HG03469 (cell line): Measurements from ENCODE around the gene KLHL29.

Experiments
- ATAC-seq: cut with Tn5 transposase; IDR thresholded peaks from one replicate; pipeline ENCODE4 v1.9.1; 2021; ENCODE audit warnings: mild to moderate bottlenecking, moderate library complexity, moderate number of reproducible peaks; ENCODE audit not compliant: unreplicated experiment

Gene KLHL29

DNA sequence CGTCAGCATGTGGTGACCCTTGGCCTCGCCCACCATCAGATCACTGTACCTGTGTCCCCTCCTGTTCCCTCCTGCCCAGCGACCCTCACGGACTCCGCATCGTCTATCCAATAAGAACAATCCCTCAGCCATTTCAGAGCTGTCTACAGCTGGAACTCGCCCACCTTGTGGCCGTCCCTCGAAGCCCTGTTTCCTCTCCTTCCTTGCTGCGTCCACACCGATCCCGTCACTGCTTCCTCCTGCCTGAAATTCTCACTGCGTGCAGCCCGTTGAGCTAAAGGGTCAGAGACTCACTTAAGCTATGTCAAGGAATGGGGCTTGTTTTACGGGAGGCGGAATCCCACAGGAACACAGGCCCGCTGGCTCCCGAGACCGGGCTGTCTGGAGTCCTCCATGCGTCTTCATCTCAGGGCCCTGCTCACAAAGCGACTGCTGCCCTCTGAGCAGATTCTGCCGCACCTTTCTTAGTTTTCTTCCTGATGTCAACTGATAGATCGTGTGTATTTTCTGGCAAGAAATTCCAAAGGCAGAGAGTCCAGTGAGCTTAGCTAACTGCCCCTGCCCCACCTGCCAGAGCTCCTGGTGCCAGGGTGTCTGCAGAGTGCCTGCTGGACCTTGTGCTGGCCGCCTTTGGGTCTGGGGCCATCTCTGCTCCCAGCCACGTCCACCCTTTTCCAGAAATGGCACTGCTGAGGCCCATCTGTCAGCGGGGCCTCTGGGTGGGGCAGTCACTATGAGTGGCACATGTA is 35.3 kb downstream of the KLHL29 start:
- no peak for ATAC-seq

DNA sequence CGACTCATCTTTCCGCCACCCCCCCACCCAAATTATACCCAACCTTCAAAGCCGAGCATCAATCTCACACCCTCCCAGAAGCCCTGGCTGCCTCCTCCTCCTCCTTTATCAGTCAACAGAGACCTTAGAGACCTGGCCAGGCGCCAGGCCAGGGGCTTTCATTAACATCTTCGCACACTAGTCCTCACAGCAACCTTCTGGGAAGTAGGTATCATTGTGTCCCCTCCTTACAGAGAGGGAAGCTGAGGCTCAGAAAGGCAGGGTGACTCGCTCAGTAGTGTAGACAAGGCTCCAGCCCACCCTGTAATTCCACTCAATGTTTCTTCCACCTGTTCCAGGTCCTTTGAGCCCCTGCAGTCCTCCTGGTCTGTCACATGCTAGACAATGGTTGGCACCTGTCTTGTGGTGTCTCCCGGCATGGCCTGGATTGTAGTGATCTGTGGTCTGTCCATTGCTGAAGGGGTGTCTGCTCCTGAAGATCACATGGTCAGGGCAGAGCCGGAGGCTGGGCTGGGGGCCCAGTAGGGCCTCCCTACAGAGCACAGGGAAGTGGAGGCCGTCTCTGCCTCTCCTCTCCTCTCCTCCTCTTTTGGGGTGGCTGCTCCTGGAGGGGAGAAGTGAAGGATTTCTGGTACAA is 36.0 kb downstream of the KLHL29 start:
- no peak for ATAC-seq

DNA sequence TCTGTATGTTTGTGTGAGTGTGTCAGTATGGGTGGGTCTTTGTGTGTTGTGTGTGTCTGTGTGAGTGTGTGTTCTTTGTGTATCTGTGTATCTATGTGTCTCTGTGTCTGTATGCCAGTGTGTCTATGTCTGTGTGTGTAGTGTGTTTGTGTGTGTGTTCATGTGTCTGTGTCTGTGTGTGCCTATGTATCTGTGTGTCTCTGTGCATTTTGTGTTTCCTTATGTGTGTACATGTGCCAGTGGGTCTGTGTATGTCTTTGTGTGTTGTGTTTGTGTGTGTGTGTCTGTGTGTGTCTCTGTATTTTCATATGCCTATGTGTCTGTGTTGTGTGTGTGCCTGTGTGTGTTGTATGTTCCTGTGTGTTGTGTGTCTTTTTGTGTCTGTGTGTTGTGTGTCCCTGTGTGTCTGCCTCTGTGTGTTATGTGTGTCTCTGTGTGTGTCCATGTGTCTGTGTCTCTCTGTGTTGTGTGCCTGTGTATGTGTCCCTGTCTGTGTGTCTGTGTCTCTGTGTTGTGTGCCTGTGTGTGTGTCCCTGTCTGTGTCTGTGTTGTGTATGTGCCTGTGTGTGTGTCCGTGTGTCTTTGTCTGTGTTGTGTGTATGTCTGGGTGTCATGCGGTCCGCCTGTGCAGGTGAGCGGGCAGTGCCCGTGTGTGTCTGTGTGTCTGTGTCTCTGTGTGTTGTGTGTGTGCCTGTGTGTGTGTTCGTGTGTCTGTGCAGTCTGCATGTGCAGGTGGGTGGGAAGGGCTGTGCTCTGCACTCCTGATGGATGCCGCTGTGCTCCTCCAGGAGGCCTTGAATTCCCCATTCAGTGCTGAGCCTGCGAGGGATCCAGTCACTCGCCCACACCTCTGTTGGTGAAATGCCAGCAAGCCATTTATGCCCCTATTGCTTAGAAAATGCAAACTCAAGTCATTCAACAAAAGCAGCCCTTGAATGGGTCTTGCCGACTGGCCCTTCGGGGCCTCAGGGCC is 37.4 kb downstream of the KLHL29 start:
- no peak for ATAC-seq

DNA sequence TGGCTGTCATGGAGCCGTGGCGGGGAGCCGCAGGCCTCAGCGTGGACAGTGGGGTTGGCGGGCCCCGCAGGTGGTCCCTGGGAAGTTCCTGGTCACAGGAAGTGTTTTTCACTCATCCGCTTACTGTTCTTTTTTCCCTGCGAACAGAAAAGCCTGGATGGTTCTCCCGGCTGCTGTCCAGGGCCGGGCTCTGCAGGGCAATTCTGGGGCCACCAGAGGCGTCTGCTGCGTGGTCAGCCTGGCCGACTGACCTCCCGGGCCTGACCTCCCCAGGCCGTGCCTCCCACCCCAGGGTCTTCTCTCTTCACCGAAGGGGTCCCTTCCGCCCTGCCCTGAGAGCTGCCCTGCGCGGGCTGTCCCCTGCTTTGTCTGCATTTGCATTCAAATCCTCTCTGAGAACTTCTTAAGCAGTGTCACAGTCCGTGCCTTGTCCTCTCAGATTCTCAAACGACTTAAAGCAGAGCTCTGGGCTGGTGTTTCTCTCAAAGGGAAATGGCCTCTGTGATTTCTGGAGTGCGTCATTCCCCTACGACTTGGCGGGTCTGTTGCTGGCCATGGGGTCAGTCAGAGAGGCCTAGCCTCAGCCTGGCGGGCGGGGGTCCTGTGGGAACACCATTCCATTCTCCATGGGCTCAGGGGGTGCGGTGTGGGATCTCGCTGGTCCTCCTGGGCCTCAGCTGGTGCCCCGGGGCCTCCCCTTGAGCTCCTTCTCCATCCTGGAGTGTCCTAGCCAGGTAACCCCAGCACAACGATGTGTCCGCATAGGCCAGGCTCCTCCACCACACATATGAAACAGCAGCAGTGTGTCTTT is 38.3 kb downstream of the KLHL29 start:
- no peak for ATAC-seq

DNA sequence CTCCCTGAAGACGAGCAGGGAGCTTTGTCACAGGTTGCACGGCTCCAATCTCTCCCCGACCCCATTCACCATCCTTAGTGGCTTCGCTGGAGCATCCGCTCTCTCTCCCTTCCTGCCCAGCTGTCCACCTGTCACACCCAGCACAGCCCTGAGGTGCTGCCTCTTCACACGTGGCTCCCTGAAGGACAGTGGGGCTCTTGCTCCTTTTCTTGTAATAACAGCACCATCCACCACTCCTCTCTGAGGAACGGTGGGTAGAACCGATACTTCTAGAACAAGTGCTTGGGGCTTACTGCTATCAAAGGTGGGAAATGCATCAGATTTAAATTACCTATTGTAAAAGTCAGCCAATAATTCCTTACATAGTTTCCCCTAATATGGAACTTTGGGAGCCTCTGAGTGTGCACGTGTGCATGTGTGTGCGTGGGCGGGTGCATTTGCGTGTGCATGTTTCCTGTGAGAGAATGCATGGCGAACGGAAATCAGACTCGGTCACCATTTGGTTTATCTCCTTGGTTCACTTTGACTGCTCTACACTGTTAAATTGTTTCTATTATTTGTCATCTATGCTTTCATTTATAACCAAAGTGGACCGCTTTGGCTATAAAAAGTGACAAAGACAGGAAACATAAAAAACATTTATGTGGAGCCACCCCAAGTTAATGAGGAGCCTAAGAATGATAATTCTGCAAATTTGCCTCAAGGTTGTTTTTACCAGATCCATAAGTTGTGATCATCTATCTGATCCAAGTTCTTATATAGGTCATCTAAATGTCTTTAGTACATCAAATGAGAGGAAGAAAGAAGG is 39.1 kb downstream of the KLHL29 start:
- ATAC-seq: no peak

DNA sequence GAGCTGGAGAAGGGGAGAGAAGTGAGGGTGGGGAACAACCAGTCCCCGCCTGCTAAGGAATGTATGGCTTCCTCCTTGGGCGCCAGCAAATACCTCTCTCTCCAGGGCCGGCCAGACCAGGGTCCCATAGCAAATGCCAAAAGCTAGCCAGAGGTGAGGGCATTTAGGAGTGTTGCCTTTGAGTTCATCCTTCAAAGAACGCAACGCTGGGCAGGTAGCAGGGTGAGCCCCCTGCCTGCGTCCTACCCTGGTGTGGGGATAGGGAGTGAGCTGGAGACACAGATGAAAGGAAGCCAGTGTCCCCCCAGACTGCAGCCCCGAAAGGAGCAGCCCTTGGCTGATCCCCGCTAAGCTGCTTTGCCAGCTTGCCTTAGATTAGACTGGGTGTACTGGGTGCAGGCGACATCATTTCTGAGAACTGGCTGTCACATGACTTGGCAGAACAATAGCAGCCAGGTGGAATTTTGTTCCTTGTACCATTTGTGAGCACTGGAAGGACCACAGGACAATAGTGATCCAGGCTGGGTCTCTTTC is 40.4 kb downstream of the KLHL29 start:
- no peak for ATAC-seq

DNA sequence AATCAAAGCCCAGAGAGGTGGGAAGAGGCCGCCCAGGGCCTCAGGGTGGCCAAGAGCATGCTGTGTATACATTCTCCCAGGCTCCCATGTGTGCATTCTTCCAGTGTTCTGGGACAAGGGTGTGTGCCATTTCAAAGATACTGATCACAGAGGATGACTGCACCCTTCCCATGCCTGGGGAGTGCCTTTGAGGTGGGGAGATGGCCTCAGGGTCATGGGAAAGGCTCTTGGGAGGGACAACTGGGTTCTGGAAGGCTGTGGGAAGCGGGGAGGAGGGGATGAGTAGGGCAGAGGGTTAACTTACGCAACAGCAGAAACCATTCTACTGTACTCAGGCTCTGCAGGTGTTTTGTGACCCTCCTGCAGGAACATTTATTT is 40.9 kb downstream of the KLHL29 start:
- no peak for ATAC-seq

DNA sequence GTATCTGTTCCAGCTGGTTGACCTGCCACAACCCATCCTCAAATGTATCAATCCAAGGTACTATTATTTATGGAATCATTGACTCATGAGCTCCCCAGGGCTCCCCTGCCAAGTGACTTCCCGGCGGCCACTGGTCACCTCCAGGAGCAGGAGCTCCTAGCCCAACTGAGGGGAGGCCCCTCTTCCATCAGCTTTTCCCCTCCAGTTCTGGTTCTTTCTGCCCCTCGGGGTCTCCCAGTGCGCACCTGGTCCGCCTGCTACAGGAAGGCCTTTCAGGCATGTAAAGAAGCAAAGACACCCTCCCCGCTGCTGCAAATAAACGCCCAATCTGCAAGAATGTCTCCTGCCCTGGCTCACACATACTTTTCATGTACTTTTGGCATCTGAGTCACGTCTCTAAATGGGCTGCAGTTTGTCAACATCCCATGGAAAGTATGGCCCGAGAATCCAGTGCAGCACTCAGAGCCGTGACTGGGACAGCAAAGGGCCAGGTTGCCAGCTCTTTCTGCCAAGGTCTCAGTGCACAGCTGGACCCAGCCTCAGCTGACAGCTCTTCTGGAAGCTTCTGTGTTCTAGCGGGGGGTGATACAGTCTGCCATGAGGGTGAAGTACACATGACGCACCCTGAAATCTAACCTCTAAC is 41.4 kb downstream of the KLHL29 start:
- ATAC-seq: no peak

DNA sequence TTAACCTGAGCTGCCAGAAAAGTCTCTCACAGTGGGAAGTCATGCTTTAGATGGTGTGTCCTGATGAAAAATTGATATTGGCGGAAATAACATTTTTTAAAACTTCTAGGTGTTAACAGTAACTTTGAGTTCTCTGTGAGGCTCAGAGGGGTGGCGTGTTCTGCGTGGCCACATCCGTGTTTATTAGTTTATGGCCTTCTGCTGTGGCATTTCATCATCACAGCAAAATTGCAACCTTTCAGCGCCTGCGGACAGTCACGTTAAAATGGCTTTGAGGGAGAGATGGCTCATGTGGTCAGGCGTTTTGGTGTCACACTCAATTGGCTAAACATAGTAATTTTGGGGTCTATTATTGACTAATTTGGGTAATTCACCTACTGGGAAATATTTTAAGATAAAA is 42.4 kb downstream of the KLHL29 start:
- ATAC-seq: no peak

DNA sequence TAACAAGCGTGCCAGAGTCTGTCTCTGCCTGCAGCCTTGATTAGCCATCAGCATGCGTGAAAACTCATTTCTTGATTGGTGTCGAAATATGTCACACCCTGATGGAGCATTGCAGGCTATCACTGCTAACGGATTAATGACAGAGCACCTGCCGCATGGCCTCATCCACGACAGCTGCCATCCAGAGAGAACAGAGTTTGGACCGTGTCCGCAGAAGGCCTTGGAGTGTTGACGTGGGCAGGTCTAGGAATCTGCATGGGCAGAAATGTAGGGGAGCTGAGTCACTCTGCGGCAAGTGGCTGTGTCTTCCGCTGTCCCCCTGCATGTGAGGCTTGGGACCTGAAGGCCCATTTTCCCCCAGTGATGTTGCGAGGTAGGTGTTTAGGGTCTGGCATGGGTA is 43.0 kb downstream of the KLHL29 start:
- ATAC-seq: no peak

DNA sequence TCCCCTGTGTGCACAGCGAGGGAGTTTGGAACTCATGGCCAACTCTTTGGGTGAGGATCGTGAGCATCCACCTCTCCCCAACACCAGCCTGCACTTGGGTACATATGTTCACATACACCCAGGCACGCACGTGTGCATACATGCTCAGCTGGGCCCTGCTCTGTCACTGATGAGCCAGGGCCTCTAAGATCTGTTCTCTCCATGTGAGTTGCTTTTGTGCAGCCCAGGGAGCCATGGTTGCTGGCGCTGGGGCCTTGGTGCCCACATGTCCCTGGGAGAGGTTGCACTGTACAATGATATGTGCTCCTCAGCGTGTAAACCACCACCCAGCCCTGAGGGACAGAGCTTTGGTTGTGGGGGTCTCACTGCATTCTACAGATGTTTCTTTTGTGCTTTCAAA is 44.1 kb downstream of the KLHL29 start:
- ATAC-seq: no peak

DNA sequence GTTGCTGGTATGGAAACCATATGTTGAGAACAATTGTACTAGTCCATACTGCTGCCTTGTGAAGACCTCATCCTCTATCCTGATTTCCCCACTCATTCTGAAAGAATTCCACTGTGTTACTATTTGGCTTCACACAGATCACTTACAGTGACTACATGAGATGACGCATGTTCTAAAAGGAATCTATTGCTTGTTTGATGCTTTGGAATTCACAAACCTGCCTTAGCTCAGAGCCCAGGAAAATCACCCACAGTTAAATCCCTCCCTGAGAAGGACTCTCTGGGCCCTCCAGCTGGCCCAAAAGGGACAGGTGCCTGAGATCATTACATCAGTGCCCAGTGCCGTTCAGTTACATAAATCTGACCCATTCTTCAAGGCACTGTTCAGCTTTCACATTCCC is 45.3 kb downstream of the KLHL29 start:
- no peak for ATAC-seq

DNA sequence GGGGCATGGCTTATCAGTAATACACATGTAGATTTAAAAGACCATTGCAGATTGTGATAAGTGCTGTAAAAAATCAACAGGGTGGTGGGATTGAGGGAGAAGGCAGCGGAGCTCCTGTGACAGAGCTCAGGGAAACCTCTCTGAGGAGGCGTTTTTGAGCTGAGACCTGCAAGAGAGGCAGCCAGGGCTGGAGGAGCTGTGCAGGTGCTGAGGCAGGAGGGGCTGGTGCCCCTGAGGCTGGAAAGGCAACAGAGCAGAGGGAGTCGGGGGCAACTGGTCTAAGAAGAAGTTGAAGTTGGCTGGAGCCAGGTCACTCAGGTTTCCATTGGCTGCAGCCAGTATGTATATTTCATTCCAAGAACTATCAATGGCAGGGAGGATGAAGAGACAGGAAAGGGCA is 47.6 kb downstream of the KLHL29 start:
- ATAC-seq: no peak

DNA sequence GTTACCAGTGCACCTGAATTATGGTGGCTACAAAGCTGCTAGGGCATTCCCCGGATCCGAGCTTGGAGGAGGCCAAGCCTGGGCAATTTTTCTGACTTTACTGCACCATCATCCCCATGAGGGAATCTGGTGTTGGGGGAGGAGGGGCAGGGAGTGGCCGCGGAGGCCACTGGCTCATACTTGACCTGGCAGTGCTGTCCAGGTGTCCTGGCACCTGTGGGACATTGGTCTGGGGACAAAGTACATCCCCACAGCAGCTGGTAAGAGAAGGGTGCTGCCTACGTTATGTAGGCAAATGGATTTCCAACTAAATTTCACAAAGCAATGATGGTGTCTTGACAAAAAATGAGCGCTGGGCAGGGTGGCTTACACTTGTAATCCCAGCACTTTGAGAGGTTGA is 48.3 kb downstream of the KLHL29 start:
- no peak for ATAC-seq

DNA sequence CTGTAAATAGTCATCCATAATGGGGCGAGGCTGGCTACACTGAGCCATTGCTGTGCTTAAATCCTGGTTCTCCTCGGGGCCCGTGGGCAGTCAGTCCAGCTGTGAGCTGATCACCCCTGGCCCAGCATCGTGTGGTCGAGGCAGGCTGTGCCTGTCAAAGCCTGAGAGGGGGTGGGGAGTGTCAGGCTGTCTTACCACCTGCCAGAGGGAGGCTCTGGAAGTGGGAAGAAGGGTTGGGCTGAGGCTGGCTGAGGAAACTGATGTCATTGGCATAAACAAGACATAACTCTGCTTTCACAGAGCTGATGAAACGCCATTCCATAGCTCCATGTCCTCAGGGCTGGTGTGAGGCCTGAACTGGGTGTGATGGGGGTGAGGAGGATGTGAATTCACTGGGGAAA is 49.7 kb downstream of the KLHL29 start:
- ATAC-seq: no peak

DNA sequence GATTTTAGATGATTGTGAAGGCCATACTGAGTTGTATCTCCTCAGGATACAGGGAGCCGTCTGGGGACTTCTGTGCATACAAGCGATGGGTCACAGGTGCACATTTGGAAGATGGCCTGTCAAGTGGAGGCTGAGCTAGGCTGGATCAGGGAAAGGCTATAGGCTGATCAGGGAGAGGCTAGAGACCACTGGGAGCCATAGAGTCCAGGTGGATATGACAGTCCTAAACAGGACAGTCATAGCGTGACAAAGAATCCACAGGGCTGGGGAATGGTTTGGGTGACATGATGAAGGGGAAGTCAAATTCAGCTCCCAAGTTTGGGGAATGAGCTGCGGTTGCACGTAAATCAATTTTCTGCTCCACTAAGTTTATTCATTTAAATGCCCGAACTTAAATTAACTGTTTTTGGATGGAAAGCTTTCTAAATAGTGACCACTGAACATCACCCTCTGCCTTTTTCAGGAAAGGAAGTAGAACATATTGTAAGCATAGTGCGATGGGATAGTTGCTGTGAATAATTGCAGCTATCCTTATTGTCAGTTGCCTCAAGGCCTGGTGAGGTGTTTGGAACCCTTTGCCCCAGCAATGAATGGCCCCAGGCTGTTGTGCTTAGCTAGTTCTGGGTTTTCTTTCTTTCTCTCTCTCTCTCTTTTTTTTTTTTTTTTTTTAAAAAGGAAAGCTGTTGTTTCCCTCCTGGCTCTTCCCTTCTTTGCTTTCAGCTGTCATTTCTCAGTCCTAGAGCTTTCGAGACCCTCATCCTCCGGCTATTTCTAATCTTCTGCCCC is 50.5 kb downstream of the KLHL29 start:
- no peak for ATAC-seq

DNA sequence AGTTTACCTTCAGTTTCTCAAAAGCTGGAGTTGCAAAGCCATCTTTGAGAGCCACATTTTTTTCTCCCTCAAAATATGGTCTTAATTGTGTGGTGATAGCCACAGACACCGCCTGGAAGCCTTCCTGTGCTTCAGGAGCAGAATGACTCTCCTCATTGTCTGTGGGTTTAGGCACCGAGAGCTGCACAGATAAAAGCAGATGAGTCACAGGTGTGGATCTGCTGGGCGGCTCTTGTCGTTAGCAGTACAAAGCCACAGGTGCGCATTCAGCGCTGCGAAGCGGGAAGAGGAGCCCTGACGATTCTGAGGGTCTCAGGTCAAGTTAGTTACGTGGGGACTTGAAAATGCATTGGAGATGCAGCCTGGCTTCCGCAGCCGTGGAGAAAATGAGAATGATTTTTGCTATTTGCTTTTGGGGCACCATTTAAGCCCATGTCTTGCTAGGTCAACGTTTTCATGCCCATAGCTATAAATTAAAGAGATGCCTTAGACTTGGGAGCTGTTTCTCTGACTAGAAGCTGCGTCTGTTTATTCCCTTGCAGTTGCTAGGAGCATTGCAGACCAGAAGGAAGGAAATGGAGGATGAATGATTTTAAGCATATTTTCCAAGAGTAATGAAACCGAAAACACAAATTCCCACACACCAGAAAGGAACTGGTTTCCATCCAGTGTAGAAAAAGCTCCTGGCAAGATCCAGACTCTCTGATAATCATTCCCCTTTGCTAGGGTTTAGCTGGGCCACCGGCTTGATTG is 51.5 kb downstream of the KLHL29 start:
- no peak for ATAC-seq

DNA sequence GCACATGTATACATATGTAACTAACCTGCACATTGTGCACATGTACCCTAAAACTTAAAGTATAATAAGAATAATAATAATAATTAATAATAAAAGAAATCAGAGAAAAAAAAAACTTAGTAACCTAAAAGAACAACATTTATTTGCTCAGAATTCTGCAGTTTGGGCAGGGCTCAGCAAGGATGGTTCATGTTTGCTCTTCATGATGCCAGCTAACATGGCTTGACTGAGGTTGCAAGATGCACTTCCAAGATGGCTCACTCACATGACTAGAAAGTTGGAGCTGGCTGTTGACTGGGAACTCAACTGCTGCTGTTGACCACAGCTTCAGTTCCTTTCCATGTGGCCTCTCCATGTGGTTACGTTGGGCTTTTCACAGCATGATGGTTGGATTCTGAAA is 56.4 kb downstream of the KLHL29 start:
- ATAC-seq: no peak
